DND-41 (cell line): Measurements from ENCODE around the gene MACC1.

Experiments used
- ATAC-seq: fragments of 200-7000 bp; cut with Tn5 transposase; 3 replicates; pipeline ENCODE4 v1.9.1; 2021; ENCODE audit warnings: low read depth; ENCODE audit not compliant: insufficient read depth
- DNase-seq: peaks from one replicate; pipeline ENCODE4 v3.0.0-alpha.2; 2020
- H2AFZ ChIP-seq: 2 replicates; pipeline ENCODE4 v1.6.0; 2012; ENCODE audit warnings: low read depth, low read length
- H3K27ac ChIP-seq: 2 replicates; pipeline ENCODE4 v1.5.1; 2012; ENCODE audit warnings: low read length, inconsistent platforms
- H3K27me3 ChIP-seq: fragments of 200-600 bp; sonication (generic); 2 replicates; pipeline ENCODE4 v1.6.0; 2012; ENCODE audit warnings: low read length, mild to moderate bottlenecking, inconsistent platforms; ENCODE audit not compliant: insufficient read depth, poor library complexity
- H3K36me3 ChIP-seq: 2 replicates; pipeline ENCODE4 v1.5.1; 2012; ENCODE audit warnings: low read length, inconsistent platforms; ENCODE audit not compliant: insufficient read depth
- H3K4me1 ChIP-seq: 2 replicates; pipeline ENCODE4 v1.5.1; 2012; ENCODE audit warnings: mild to moderate bottlenecking, low read length; ENCODE audit not compliant: insufficient read depth
- H3K4me2 ChIP-seq: 2 replicates; pipeline ENCODE4 v1.6.0; 2012; ENCODE audit warnings: mild to moderate bottlenecking, moderate library complexity, low read length, inconsistent platforms; ENCODE audit not compliant: insufficient read depth
- H3K4me3 ChIP-seq, 2 experiments: fragments of 200-600 bp in 1 of 2; shearing (Covaris generic) in 1 of 2; 2 replicates each; pipeline ENCODE4 v1.5.1; 2012 to 2016; ENCODE audit warnings: inconsistent platforms in 2 of 2, low read length in 2 of 2, mild to moderate bottlenecking in 2 of 2, low read depth in 1 of 2, moderate library complexity in 1 of 2
- H3K79me2 ChIP-seq: 2 replicates; pipeline ENCODE4 v1.6.0; 2012; ENCODE audit warnings: low read length, inconsistent platforms; ENCODE audit not compliant: insufficient read depth
- H3K9ac ChIP-seq: 2 replicates; pipeline ENCODE4 v1.6.0; 2012; ENCODE audit warnings: low read depth, mild to moderate bottlenecking, inconsistent platforms, low read length, moderate library complexity
- H3K9me3 ChIP-seq: 2 replicates; pipeline ENCODE4 v1.5.1; 2012; ENCODE audit warnings: low read length, moderate library complexity, mild to moderate bottlenecking, inconsistent platforms; ENCODE audit not compliant: insufficient read depth, severe bottlenecking
- H4K20me1 ChIP-seq: 2 replicates; pipeline ENCODE4 v1.6.0; 2012; ENCODE audit warnings: low read length; ENCODE audit not compliant: insufficient read depth
- CTCF ChIP-seq: IDR thresholded peaks from 2 replicates; pipeline ENCODE4 v1.5.1; 2012; ENCODE audit warnings: borderline replicate concordance, low read length, moderate library complexity, mild to moderate bottlenecking; ENCODE audit not compliant: poor library complexity, severe bottlenecking; ENCODE audit errors: extremely low read depth
- EZH2 ChIP-seq: IDR thresholded peaks from 3 replicates; pipeline ENCODE4 v1.6.1; 2012; ENCODE audit warnings: borderline replicate concordance, low read depth, mild to moderate bottlenecking, moderate library complexity, low read length, inconsistent platforms; ENCODE audit not compliant: severe bottlenecking

MACC1 gene

GRCh38 chr7:20241194-20241910, 24.2 kb upstream of the MACC1 start:
- no peak overlapping the region for H2AFZ ChIP-seq

GRCh38 chr7:20240080-20240926, 23.1 kb upstream of the MACC1 start:
- H3K9ac ChIP-seq, result no peak overlapping the region
- H3K9me3 ChIP-seq, result no peaks in the 10 kb centered on the region
- no peaks in the 10 kb centered on the region for H4K20me1 ChIP-seq
- H3K36me3 ChIP-seq, result no peaks in the 10 kb centered on the region
- H3K4me2 ChIP-seq, result no peak overlapping the region
- H3K27me3 ChIP-seq, result no peaks in the 10 kb centered on the region
- H3K4me1 ChIP-seq, result no peaks in the 10 kb centered on the region
- H3K79me2 ChIP-seq, result no peaks in the 10 kb centered on the region
- H2AFZ ChIP-seq, result no peak overlapping the region
- no peak overlapping the region for H3K27ac ChIP-seq
- ATAC-seq (no peak), DNase-seq (no peak)
- no peak for TF ChIP-seq CTCF
- no peak for TF ChIP-seq EZH2
- H3K4me3 ChIP-seq, result no peak overlapping the region

More at GRCh38 chr7:20241194-20241910, 24.2 kb upstream of the MACC1 start:
- Histone ChIP-seq H3K36me3 (no peaks in the 10 kb centered on the region), H4K20me1 (no peaks in the 10 kb centered on the region), H3K9me3 (no peaks in the 10 kb centered on the region), H3K79me2 (no peaks in the 10 kb centered on the region), H3K9ac (no peak overlapping the region), H3K27me3 (no peaks in the 10 kb centered on the region), H3K4me2 (no peak overlapping the region), H3K4me1 (no peaks in the 10 kb centered on the region), H3K4me3 (no peak overlapping the region), H3K27ac (no peak overlapping the region)
- DNase-seq (no peak), ATAC-seq (no peak)
- TF ChIP-seq EZH2 (no peak), CTCF (no peak)

- no peak for ATAC-seq
- Histone ChIP-seq H3K27me3 (no peaks in the 10 kb centered on the region), H3K9me3 (no peaks in the 10 kb centered on the region), H4K20me1 (no peaks in the 10 kb centered on the region), H3K79me2 (no peaks in the 10 kb centered on the region), H2AFZ (no peak overlapping the region), H3K4me3 (no peak overlapping the region), H3K27ac (no peak overlapping the region), H3K9ac (no peak overlapping the region), H3K4me1 (no peaks in the 10 kb centered on the region), H3K4me2 (no peak overlapping the region), H3K36me3 (no peaks in the 10 kb centered on the region)
- DNase-seq, result no peak
- TF ChIP-seq CTCF (no peak), EZH2 (no peak)
These were observed 21.7 kb upstream of the MACC1 start for GRCh38 chr7:20238754-20239324.
